Cardiac muscle cell (in vitro differentiated cells and primary cell): ENCODE results near the gene HDDC3. TPM values are rescaled to one million over a fixed set of nuclear protein-coding genes. Genes with fewer than 3 reads are reported as not detected.
"Not testable (repeated sequence)": the region's sequence is repeated elsewhere in the genome, so short reads cannot be mapped to it uniquely, and the experiment has no call there.

Source experiments
- DNase-seq, 2 donors: peaks; one replicate each; pipeline versions ENCODE4 v3.0.0 to v3.0.0-alpha.2; 2010 to 2017; ENCODE audit warnings: low read depth in 1 of 2, low spot score in 1 of 2
- H3K27ac ChIP-seq: fragments of 200-600 bp; sonication (generic); 2 replicates; pipeline ENCODE4 v1.5.1; 2016
- H3K27me3 ChIP-seq: fragments of 200-600 bp; sonication (generic); 2 replicates; pipeline ENCODE4 v1.6.0; 2016; ENCODE audit warnings: control low read depth
- H3K36me3 ChIP-seq: fragments of 200-600 bp; sonication (generic); 2 replicates; pipeline ENCODE4 v1.5.1; 2016; ENCODE audit warnings: control low read depth
- H3K4me1 ChIP-seq: fragments of 200-600 bp; sonication (generic); 2 replicates; pipeline ENCODE4 v1.8.1; 2017; ENCODE audit warnings: low read depth, mild to moderate bottlenecking, mixed run types
- H3K4me3 ChIP-seq: fragments of 200-600 bp; sonication (generic); 2 replicates; pipeline ENCODE4 v1.5.1; 2016; ENCODE audit warnings: mild to moderate bottlenecking
- H3K9me3 ChIP-seq: fragments of 200-600 bp; sonication (generic); 2 replicates; pipeline ENCODE4 v1.5.1; 2017; ENCODE audit warnings: low read depth, mild to moderate bottlenecking, control low read depth
- polyA plus RNA-seq: library from polyadenylated mRNA; unstranded; fragments of >200 nt; fragmentation: Nextera tagmentation; extraction: Ambion mirVana; gene quantifications from 2 replicates; pipeline ENCODE4 v1.2.1, GENCODE V29; 2016
- total RNA-seq: library from RNA; depleted of rRNA; stranded (reverse); fragments of >200 nt; gene quantifications from 2 replicates; pipeline ENCODE4 v1.2.3, GENCODE V29; 2016
- TF ChIP-seq, protein P1 (sequence below): IDR thresholded peaks from 2 replicates; pipeline ENCODE4 v1.5.1; 2012; ENCODE audit warnings: low read depth, mild to moderate bottlenecking, low read length

The HDDC3 gene
- total and polyA plus RNA-seq, 2 experiments from 2014 or later = 22.5 to 32.5 TPM

DNA sequence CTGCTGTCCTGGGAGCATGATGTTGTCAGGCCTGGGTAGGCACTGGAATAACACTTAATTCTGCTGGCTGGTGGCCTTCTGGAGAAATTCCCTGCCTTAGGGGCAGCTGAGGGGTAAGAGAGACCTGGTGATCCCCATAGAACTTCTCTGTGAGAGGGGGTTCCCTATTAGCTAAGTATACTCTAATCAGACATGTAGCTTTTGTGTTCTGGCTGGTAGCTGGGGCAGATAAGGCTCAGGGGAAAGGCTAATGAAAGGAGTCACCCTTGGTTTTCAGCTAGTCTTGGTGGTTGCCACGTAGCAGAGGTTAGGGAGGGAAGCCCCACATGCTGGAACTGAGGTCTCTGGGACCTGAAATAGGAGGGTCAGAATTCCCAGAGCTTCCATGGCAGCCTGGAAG is 952 bp upstream of the HDDC3 start:
- TF ChIP-seq, protein P1, sequence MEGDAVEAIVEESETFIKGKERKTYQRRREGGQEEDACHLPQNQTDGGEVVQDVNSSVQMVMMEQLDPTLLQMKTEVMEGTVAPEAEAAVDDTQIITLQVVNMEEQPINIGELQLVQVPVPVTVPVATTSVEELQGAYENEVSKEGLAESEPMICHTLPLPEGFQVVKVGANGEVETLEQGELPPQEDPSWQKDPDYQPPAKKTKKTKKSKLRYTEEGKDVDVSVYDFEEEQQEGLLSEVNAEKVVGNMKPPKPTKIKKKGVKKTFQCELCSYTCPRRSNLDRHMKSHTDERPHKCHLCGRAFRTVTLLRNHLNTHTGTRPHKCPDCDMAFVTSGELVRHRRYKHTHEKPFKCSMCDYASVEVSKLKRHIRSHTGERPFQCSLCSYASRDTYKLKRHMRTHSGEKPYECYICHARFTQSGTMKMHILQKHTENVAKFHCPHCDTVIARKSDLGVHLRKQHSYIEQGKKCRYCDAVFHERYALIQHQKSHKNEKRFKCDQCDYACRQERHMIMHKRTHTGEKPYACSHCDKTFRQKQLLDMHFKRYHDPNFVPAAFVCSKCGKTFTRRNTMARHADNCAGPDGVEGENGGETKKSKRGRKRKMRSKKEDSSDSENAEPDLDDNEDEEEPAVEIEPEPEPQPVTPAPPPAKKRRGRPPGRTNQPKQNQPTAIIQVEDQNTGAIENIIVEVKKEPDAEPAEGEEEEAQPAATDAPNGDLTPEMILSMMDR = no peak
- no peak for DNase-seq
- H3K9me3 ChIP-seq = no peaks in the 10 kb centered on the region
- H3K4me3 ChIP-seq = no peak overlapping the region
- H3K27ac ChIP-seq = no peak overlapping the region
- no peaks in the 10 kb centered on the region for H3K27me3 ChIP-seq
- peaks cover 6% of the 10 kb centered on the region for H3K4me1 ChIP-seq
- peaks cover 2% of the 10 kb centered on the region for H3K36me3 ChIP-seq

DNA sequence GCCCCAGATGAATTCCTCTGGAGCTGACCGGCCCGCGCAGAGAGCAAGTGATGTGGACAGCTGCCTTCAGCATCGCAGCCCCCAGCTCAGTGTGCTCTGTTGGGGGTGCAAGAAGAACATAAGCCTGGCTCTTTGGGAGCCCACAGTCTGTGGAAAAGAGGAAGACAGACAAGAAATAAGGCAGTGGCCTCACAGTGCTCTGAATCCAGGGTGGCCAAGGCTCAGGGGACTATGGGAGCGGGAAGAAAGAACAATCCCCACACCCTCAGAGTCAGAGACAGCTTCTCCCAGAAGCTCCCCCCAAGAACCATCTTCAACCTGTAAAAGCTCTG is 277 bp upstream of the HDDC3 start:
- no peaks in the 10 kb centered on the region for H3K27me3 ChIP-seq
- DNase-seq = no peak
- H3K36me3 ChIP-seq = no peaks in the 10 kb centered on the region
- no peaks in the 10 kb centered on the region for H3K9me3 ChIP-seq
- no peak overlapping the region for H3K27ac ChIP-seq
- TF ChIP-seq, protein P1 = no peak
- H3K4me3 ChIP-seq = peak overlapping the region; percentile 66
- H3K4me1 ChIP-seq = peaks cover 6% of the 10 kb centered on the region

DNA sequence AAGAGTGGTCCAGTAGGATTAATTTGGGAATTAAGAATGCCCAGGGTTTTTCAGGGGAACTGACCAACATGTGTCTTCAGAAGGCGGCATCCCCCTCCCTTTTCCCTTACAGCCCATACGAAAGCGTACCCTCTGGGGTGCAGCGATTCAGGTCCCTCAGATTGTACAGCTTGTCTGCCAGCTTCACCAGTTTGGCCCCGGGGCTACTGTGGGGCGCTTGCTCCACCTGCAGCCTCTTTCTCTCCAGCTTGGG is 848 bp downstream of the HDDC3 start:
- Histone ChIP-seq H3K4me3 (peak overlapping the region; percentile 66), H3K27me3 (no peaks in the 10 kb centered on the region), H3K9me3 (no peaks in the 10 kb centered on the region), H3K36me3 (no peaks in the 10 kb centered on the region), H3K4me1 (peaks cover 6% of the 10 kb centered on the region), H3K27ac (peak overlapping the region; percentile 51)
- no peak for DNase-seq
- TF ChIP-seq, protein P1 = no peak

DNA sequence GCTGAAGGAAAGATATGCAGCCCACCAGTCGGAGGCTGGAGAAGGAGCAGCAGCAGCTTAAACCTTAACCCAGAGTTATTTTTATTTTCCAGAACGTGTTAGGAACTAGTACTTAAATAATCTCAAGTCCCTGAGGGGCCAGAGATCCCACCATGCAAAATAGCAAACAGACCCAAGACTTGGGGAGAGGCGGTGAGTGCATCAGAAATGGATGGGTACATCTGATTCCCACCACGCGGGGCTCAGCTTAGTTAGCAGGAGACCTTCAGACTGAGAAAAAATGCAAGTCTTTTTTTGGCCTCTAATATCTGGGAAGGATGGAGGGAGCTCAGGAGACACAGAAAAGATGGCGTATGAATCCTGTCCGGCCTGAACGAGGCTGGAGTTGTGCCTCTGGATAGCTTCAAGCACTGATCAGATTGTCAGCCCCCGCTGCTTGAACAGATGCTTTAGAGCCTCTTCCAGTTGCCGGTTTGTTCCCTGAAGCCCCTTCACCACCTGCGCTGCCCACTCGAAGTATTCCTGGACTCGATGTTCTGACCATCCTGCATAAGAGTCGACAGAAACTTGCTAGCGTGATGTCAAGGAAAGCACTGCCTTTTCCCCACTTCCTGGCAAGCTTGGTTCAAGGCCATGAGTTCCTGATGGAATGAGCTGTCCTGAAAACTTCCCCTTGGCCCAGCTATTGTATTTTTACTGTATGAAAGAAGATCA is 1.3 kb downstream of the HDDC3 start:
- TF ChIP-seq, protein P1 = no peak
- no peak for DNase-seq
- Histone ChIP-seq H3K27ac (peak overlapping the region; percentile 51), H3K36me3 (no peaks in the 10 kb centered on the region), H3K9me3 (no peaks in the 10 kb centered on the region), H3K27me3 (no peaks in the 10 kb centered on the region), H3K4me3 (no peak overlapping the region), H3K4me1 (peaks cover 4% of the 10 kb centered on the region)

DNA sequence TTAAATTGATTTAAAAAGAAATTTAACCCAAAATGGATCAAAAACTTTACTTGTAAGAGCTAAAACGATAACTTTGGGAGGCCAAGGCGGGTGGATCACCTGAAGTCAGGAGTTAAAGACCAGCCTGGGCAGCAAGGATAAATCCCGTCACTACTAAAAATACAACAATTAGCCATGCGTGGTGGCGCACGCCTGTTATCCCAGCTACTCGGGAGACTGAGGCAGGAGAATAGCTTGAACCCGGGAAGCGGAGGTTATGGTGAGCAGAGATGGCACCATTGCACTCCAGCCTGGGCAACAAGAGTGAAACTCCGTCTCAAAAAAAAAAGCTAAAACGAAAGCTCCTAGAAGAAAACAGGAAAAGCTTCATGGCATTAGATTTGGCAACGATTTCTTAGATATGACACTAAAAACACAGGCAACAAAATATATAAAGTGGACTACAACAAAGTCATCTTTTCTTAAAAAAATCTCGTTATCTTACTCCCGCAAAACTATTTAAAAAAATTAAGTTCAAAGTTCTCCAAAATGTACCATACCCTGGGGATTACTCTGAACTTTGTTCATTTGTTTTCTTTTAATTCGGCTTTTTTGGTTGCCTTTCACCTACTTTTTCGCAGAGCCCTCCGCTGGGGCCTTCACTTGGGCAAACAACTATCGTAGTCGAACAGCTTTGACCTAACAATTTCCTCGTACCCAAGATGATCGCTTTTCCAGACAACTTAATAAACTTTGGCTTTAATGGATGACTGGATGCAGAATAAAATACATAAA is 2.9 kb downstream of the HDDC3 start:
- Histone ChIP-seq H3K27ac (no peak overlapping the region), H3K4me1 (no peaks in the 10 kb centered on the region), H3K9me3 (no peaks in the 10 kb centered on the region), H3K27me3 (no peaks in the 10 kb centered on the region), H3K36me3 (no peaks in the 10 kb centered on the region), H3K4me3 (no peak overlapping the region)
- TF ChIP-seq, protein P1 = no peak
- no peak for DNase-seq

DNA sequence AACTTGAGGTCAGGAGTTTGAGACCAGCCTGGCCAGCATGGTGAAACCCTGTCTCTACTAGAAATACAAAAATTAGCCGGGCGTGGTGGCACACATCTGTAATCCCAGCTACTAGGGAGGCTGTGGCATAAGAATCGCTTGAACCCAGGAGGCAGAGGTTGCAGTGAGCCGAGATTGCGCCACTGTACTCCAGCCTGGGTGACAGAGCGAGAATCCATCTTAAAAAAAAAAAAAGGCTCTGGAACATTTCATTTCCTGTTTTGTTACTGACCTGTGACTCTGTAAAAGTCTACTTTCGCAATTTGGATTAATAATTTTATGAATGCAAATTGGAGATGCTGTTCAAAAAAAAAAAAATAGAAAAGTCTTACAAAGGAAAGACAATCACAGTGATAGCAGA is 4.2 kb downstream of the HDDC3 start:
- H3K27ac ChIP-seq, H3K36me3 ChIP-seq, H3K9me3 ChIP-seq, H3K27me3 ChIP-seq, H3K4me1 ChIP-seq, H3K4me3 ChIP-seq, DNase-seq: not testable (repeated sequence)

DNA sequence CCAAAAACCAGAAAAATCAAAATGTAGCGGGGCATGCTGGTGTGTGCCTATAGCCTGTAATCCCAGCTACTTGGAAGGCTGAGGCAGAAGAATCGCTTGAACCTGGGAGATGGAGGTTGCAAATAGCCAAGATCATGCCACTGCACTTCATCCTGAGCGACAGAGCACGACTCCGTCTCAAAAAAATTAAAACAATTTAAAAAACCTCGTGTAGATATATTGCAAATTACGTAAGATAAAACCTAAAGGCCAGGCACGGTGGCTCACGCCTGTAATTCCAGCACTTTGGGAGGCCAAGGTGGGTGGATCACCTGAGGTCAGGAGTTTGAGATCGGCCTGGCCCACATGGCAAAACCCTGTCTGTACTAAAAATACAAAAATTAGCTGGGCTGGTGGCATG is 5.6 kb downstream of the HDDC3 start:
- not testable (repeated sequence) for H3K27ac ChIP-seq, H3K36me3 ChIP-seq, H3K27me3 ChIP-seq, DNase-seq, H3K4me3 ChIP-seq, H3K9me3 ChIP-seq, H3K4me1 ChIP-seq
